Measurements from ENCODE around the gene TBRG1. TPM values are rescaled to one million over a fixed set of nuclear protein-coding genes. Genes with fewer than 3 reads are reported as not detected.

TBRG1 gene
- total RNA-seq, 4 donors from 2014 or later, result 19.8 to 44.0 (median 30.3) TPM

DNA sequence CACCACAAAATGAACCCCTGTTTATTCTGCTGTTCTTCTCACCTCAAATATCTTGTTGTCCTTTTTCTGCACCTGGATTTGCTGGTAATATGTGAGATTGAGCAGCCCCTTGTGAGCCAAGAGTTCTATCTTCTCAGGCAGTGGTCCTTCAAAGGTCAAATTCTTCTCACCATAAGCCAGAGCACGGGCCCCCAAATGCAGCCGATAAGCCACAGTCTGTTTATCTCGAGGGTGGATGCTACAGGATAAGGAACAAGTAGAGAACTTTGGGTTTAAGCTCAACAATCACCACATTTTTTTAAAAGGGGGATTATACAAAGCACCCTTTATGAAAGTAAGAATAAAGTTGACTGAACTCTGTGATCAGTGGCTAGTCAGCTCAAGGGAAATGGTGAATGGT is 15.8 kb downstream of the TBRG1 start:
- intact Hi-C loops (cut with DNase I; ENCODE audit: low total_unique reads), result no loop called here

DNA sequence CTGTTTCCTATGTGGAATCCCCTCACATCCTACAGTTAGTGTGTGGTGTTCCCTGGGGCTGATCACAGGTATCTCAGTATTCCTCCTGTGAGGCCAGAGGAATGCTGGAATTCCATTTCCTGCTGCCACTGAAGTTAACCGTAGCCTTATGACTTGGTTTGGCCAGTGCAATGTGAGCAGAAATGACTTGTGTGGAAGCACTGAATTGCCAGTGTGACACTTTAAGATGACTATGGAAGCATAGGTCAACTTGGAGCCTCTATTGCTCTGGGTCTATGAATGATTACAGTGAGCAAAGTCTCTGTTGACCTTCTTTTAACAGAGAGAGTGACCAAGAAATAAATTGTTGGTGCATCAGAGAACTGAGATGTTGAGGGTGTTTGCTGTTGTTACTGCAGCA is 16.5 kb downstream of the TBRG1 start:
- H3K27me3 ChIP-seq, result no peaks in the 10 kb centered on the region
- in situ Hi-C loops (cut with MboI; ENCODE audit: low pct_ligation_motif_present in 1 of 4, low pct_unique_long_range_greater_than_20kb in 1 of 4, low sequenced_read_pairs in 3 of 4) (no loop called here), intact Hi-C loops (cut with DNase I; ENCODE audit: low total_unique reads) (no loop called here)
- no peak overlapping the region for H3K4me3 ChIP-seq
- no peaks in the 10 kb centered on the region for H3K9me3 ChIP-seq
- no peak overlapping the region for H3K27ac ChIP-seq
- no peak for DNase-seq
- TF ChIP-seq POLR2A (IDR thresholded peaks at IDR 0.05) (no peak), EP300 (IDR thresholded peaks at IDR 0.05; ENCODE audit: low read depth) (no peak), POLR2AphosphoS5 (IDR thresholded peaks at IDR 0.05) (no peak)
- TF ChIP-seq, protein P1, sequence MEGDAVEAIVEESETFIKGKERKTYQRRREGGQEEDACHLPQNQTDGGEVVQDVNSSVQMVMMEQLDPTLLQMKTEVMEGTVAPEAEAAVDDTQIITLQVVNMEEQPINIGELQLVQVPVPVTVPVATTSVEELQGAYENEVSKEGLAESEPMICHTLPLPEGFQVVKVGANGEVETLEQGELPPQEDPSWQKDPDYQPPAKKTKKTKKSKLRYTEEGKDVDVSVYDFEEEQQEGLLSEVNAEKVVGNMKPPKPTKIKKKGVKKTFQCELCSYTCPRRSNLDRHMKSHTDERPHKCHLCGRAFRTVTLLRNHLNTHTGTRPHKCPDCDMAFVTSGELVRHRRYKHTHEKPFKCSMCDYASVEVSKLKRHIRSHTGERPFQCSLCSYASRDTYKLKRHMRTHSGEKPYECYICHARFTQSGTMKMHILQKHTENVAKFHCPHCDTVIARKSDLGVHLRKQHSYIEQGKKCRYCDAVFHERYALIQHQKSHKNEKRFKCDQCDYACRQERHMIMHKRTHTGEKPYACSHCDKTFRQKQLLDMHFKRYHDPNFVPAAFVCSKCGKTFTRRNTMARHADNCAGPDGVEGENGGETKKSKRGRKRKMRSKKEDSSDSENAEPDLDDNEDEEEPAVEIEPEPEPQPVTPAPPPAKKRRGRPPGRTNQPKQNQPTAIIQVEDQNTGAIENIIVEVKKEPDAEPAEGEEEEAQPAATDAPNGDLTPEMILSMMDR (IDR thresholded peaks at IDR 0.05), result no peak
- H3K36me3 ChIP-seq, result peaks cover 0 to 27% (median 4%) of the 10 kb centered on the region in 4 donors
- no peaks in the 10 kb centered on the region for H3K4me1 ChIP-seq
- WGBS, 2 donors (ENCODE audit: low coverage in 1 of 2), result 92% methylated on average over 1 of the region's 1 CpG; no CpG with 5 or more reads in 1 of the 2 donors

More for the DNA sequence above, 15.8 kb downstream of the TBRG1 start:
- no peak for DNase-seq
- no peak for TF ChIP-seq POLR2A (IDR thresholded peaks at IDR 0.05)
- no peak overlapping the region for H3K27ac ChIP-seq
- no peak overlapping the region for H3K4me3 ChIP-seq
- H3K4me1 ChIP-seq, result no peaks in the 10 kb centered on the region
- H3K36me3 ChIP-seq, result peaks cover 0 to 27% (median 4%) of the 10 kb centered on the region in 4 donors
- in situ Hi-C loops (cut with MboI; ENCODE audit: low pct_ligation_motif_present in 1 of 4, low pct_unique_long_range_greater_than_20kb in 1 of 4, low sequenced_read_pairs in 3 of 4), result no loop called here
- no peaks in the 10 kb centered on the region for H3K27me3 ChIP-seq
- no peaks in the 10 kb centered on the region for H3K9me3 ChIP-seq
- 94 to 100% methylated on average over 3 of the region's 3 CpGs for WGBS, 2 donors (ENCODE audit: low coverage in 1 of 2)

DNA sequence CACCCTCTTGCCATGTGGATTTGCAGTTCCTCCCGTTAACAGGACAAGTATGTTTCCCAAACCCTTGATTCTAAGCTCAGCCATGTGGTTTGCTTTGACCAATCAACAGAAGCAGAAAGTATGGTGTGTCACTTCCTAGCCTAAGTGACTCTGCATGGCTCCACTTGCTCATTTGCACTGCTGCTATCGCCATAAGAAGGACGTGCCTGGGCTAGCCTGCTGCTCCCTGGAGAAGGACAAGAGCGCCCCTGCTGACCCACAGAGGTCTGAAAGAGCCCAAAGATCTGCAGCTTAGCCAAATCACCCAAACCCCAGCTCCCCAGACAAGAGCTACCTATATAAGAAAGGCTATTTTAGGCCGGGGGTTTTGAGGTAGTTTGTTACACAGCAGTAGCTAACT is 18.0 kb downstream of the TBRG1 start:
- Histone ChIP-seq H3K4me3 (no peak overlapping the region), H3K27ac (no peak overlapping the region), H3K9me3 (no peaks in the 10 kb centered on the region), H3K36me3 (peaks cover 0 to 19% (median 4%) of the 10 kb centered on the region in 4 donors), H3K4me1 (peaks cover 0 to 5% (median 2%) of the 10 kb centered on the region in 4 donors), H3K27me3 (no peaks in the 10 kb centered on the region)
- in situ Hi-C loops (cut with MboI; ENCODE audit: low pct_ligation_motif_present in 1 of 4, low pct_unique_long_range_greater_than_20kb in 1 of 4, low sequenced_read_pairs in 3 of 4), result no loop called here
- no peak for TF ChIP-seq EP300 (IDR thresholded peaks at IDR 0.05; ENCODE audit: low read depth)
- TF ChIP-seq POLR2AphosphoS5 (IDR thresholded peaks at IDR 0.05), result no peak
- TF ChIP-seq, protein P1 (IDR thresholded peaks at IDR 0.05), result no peak
- TF ChIP-seq POLR2A (IDR thresholded peaks at IDR 0.05), result no peak
- intact Hi-C loops (cut with DNase I; ENCODE audit: low total_unique reads), result no loop called here
- WGBS, 2 donors (ENCODE audit: low coverage in 1 of 2), result 95 to 100% methylated on average over 1 to 5 of the region's 5 CpGs
- DNase-seq, result no peak

DNA sequence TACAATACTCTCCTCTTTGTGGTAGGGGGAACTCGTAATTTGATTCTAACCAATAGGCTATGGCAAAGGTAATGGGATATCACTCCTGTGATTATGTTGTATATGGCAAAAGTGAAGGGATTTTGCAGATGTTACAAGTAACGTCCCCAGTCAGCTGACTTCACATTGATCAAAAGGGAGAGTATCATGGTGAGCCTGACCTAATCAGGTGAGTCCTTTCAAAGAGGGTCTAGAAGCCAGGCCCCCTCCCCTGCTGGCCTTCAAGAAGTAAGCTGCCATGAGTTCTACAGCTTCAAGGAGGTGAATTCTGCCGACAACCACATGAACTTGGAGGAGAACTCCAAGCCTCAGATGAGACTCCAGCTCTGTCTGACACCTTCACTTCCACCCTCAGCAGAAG is 20.0 kb downstream of the TBRG1 start:
- intact Hi-C loops (cut with DNase I; ENCODE audit: low total_unique reads) (no loop called here), in situ Hi-C loops (cut with MboI; ENCODE audit: low pct_ligation_motif_present in 1 of 4, low pct_unique_long_range_greater_than_20kb in 1 of 4, low sequenced_read_pairs in 3 of 4) (no loop called here)

More for the DNA sequence above, 20.0 kb downstream of the TBRG1 start:
- Histone ChIP-seq H3K4me1 (peaks cover 0 to 5% (median 2%) of the 10 kb centered on the region in 4 donors), H3K27ac (no peak overlapping the region), H3K27me3 (no peaks in the 10 kb centered on the region), H3K9me3 (no peaks in the 10 kb centered on the region), H3K36me3 (peaks cover 0 to 7% (median 2%) of the 10 kb centered on the region in 4 donors), H3K4me3 (no peak overlapping the region)
- no peak for DNase-seq
- WGBS, 2 donors (ENCODE audit: low coverage in 1 of 2), result 93 to 100% methylated on average over 1 to 3 of the region's 3 CpGs
- TF ChIP-seq POLR2AphosphoS5 (IDR thresholded peaks at IDR 0.05) (no peak), POLR2A (IDR thresholded peaks at IDR 0.05) (no peak), EP300 (IDR thresholded peaks at IDR 0.05; ENCODE audit: low read depth) (no peak)
- TF ChIP-seq, protein P1 (IDR thresholded peaks at IDR 0.05), result no peak
